Measurements from ENCODE around the gene GFRA4.

Gene GFRA4

DNA sequence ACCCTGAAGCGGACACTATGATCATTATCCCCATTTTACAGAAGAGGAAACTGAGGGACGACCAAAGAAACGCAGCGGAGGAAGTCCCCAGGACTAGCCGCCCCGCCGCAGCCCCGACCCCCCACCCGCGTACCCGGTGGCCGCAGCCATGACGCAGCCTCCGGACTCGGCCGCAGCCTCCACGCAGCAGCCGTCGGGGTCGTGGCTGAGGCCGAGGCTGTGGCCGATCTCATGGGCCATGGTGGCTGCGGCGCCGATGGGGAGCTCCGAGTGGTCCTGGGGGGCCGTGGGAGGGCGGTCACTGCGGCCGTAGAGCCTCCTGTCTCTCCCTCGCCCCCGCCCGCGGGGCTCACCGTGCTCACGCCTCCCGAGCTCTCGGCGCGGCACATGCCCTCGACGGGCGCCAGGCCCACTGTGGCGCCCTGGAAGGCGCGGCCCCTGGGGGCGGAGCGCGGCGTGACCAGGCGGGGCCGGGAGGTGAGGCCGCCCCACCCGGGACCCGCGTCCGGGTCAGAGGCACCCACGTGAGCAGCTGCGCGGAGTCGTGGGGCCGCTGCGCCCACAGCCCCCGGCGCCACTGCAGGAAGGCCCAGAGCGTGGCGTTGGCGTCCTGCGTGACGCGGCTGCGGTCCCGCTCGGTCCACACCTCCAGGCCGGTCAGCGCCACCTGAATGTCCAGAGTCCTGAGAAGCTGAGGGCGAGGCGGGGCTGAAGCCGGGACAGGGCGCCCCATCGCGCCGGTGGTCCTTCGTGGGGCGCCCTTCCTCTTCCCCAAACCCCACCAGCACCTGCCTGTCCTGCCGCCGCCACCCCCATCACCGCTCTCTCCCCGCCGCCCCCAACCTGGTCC, 10.2 kb upstream of the GFRA4 start:
- DNase-seq (ENCODE audit: low read depth): no peak

DNA sequence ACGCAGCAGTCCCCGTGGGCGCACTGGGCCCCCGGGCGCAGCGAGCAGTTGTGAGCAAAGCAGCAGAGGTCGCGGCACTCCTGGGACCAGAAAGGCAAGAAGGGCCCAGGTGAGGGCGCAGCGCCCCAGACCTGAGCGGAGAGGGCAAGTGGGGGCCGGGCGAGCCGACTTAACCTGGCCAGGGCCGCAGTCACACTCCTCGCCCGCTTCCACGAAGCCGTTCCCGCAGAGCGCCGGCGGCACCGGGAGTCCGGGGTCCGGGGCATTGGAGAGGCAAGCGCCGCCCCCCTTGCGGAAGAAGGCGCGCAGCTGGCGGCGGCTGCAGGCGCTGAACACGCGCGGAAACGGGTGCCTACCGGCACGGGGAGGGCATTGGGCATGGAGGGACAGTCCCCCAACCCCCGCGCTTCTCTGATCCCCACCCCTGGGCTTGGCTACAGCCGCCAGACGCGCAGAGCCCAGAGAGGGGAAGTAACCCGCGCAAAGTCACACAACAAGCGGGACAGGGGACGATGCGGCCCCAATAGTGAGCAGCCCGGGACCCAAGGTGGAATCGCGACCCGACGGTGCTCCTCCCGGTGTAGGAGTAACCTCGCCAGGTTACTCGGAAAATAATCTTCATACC, 9.5 kb upstream of the GFRA4 start:
- DNase-seq (ENCODE audit: low read depth): no peak

DNA sequence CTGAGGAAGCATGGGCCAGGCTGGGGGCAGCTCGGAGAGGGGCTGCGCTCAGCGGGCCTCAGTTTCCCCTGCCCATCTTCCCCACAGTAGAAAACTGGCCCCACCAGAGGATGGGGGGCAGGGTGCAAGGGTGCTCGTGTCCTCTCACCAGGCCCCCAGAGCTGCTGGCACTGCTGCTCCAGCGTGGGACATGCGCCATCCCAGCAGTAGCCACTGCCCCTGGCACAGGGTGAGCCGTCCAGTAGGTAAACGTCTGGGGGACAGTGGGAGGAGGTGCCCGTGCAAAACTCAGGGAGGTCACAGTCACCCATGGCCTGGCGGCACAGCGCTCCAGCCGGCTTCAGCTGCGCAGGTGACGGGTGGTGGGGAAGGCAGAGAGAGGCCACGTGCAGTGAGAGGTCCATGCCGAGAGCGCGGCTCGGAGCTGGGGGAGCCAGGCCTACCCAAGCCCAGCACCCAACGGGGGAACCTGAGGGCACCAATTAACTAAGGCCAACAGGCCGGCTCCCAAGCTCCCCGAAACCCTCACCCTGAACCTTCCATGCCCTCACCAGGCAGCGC, 8.9 kb upstream of the GFRA4 start:
- no peak for DNase-seq (ENCODE audit: low read depth)

GRCh38 chr20:3670945-3671344, 7.7 kb upstream of the GFRA4 start:
- DNase-seq (ENCODE audit: low read depth): no peak

DNA sequence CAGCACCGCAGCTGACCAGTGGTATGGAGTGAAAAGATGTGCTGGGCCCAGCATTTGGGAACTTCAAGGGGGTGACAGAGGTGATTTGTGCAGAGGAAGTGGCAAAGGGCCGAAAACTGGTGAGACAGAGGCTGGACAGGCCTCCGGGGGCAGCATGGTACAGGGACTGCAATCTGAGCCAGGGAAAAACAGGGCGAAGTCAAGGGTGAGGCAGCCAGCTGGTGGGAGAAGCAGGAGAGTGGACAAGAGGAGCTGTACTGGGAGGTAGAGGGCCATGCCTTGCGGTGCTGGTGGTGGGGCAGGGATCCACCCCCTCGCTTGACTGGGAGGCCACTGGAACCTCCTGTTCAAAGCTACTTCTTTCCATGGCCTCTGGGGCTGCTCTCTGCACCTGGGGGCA, 7.3 kb upstream of the GFRA4 start:
- DNase-seq (ENCODE audit: low read depth): no peak

DNA sequence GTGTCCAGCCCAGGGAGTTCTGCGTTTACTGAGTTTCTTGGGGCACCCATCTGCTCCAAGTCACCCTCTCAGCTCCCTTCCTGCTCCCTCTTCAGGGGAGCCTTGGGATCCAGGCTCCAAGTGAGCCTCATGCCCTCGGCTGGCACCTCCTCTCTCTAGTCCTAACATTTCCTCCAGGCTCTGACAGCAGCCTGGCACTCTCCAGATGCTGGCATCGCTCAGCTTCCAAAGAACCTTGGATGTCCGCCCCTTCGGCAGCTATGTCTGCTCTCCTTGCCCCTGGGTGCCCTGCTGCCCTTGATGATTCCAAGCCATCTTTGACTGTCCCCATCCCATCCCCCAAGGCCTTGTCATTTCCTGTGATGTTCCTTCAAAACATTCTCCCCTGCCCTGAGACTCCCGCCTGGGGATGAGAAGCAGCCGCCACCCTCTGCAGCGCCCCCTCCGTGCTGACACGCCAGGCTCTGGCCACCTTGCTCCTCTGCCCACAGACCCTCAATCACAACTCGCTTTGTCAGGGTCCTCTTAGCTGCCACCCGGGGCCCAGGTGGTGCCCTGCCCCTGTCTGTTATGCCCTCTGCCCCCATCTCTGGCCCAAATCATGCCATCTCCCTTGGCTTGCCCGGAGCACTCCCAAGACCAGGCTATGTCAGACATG, 6.6 kb upstream of the GFRA4 start:
- no peak for DNase-seq (ENCODE audit: low read depth)

GRCh38 chr20:3667434-3668037, 4.3 kb upstream of the GFRA4 start:
- no peak for DNase-seq (ENCODE audit: low read depth)

GRCh38 chr20:3663858-3664257, 659 bp upstream of the GFRA4 start:
- DNase-seq (ENCODE audit: low read depth): no peak

- no peak for DNase-seq (ENCODE audit: low read depth)
These were observed 1.2 kb downstream of the GFRA4 start for GRCh38 chr20:3661814-3662665.

DNA sequence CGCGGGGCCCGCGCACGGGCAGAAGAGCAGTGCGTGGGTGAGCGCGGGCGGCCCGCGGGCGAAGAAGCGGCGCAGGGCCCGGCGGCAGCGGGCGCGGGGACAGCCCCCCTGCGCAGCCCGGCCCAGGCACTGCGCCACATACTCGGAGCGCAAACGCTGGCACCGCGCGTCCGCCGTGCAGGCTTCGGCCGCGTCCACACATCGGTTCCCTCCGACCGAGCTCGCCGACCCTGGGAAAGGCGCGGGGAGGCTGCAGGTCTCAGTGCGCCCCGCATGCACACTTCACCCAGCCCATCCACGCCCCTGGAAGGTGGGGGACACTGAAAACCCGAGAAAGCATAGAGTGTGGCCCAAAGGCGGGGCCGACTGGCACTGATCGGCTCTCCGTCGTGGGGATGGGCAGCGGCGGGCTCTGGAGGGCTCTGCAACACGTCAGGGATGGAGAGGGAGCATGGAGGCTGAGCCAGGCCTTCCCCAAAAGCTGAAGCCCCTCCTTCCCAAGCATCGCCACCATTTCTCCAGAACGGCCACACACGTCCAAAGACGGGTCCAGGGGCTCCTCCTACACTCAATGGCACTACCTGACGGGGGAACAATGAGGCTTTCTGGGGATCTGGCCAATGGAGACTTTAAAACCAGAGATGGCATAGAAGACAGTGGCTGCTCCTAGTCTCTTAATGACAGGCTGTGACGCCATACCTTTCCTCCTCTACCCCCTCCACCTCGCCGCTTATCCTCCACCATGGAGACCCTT, 2.0 kb downstream of the GFRA4 start:
- no peak for DNase-seq (ENCODE audit: low read depth)

GRCh38 chr20:3660262-3661059, 2.7 kb downstream of the GFRA4 start:
- no peak for DNase-seq (ENCODE audit: low read depth)

- DNase-seq (ENCODE audit: low read depth): no peak
These were observed 3.5 kb downstream of the GFRA4 start for GRCh38 chr20:3659492-3660261.

- no peak for DNase-seq (ENCODE audit: low read depth)
These were observed 4.3 kb downstream of the GFRA4 start for GRCh38 chr20:3658716-3659491.

GRCh38 chr20:3658019-3658715, 5.0 kb downstream of the GFRA4 start:
- DNase-seq (ENCODE audit: low read depth): no peak

GRCh38 chr20:3655131-3655405, 8.1 kb downstream of the GFRA4 start:
- no peak for DNase-seq (ENCODE audit: low read depth)

DNA sequence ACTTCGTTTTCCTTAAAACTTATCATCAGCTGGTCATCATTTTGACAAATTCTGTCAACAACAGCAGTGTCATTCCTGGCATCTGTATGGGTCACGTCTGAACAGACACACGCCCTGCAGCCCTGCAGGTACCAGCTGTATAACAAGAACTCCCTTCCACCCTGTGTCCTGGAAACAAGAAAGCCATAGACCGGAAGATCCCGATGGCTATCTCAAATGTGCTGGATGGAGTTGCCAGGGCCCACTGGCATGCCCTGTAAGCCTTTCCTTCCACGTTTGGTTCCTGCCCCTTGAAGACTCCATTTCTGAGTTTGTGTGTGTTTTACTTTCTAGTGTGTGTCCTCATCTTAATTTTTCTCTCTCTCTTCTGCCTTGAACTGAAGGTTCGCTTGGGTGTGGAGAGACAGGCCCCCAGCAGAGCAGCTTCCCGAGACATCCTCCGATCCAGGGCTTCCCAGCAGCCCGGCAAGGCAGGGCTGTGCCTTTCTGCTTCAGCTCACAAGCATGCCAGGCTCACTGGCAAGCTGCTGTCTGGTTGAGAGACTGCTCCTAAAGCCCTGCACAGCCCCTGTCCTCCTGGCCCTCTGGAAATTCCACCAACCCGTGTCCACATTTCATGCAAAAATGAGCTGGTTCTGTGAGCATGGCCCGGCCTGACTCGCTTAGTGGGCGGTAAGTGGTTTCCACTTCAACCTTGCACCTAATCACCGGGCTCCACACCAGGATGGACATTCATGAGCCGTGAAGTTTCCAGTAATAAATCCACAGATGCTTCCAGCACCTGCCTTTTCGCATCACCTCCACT, 8.7 kb downstream of the GFRA4 start:
- no peak for DNase-seq (ENCODE audit: low read depth)

- no peak for DNase-seq (ENCODE audit: low read depth)
These were observed 9.3 kb downstream of the GFRA4 start for GRCh38 chr20:3653921-3654320.

Measured in stimulated activated CD8-positive, alpha-beta memory T cell treated with anti-CD3 and anti-CD28 coated beads, Interleukin-15, amount 100 ng/mL, for 24 hours (primary cell).